DND-41 (cell line): ENCODE measurements around the gene NPR3.

ENCODE experiments used
- EZH2 ChIP-seq: IDR thresholded peaks from 3 replicates; pipeline ENCODE4 v1.6.1; 2012; ENCODE audit warnings: borderline replicate concordance, low read depth, mild to moderate bottlenecking, moderate library complexity, low read length, inconsistent platforms; ENCODE audit not compliant: severe bottlenecking
- TF ChIP-seq, protein P1 (sequence below): IDR thresholded peaks from 2 replicates; pipeline ENCODE4 v1.5.1; 2012; ENCODE audit warnings: borderline replicate concordance, low read length, moderate library complexity, mild to moderate bottlenecking; ENCODE audit not compliant: poor library complexity, severe bottlenecking; ENCODE audit errors: extremely low read depth

DNA sequence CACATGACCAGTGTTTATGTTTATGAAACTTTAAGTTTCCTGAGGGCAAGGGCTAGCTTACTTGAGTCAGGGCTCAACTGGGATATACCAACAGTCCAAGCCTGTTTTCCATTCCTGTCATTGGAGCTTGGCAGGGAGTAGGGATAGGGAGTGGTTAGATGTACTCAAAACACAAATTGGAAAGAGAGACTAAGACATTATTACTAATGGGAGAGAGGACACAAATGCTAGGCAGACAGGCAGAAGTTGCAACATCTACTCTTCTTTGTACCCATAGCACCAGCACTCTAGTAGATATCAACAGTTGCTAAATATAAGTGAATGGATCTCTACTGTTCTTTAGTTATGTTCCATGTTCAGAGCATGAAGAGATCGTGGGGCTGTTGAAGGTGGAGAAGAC is 62.8 kb downstream of the NPR3 start:
- TF ChIP-seq, protein P1, sequence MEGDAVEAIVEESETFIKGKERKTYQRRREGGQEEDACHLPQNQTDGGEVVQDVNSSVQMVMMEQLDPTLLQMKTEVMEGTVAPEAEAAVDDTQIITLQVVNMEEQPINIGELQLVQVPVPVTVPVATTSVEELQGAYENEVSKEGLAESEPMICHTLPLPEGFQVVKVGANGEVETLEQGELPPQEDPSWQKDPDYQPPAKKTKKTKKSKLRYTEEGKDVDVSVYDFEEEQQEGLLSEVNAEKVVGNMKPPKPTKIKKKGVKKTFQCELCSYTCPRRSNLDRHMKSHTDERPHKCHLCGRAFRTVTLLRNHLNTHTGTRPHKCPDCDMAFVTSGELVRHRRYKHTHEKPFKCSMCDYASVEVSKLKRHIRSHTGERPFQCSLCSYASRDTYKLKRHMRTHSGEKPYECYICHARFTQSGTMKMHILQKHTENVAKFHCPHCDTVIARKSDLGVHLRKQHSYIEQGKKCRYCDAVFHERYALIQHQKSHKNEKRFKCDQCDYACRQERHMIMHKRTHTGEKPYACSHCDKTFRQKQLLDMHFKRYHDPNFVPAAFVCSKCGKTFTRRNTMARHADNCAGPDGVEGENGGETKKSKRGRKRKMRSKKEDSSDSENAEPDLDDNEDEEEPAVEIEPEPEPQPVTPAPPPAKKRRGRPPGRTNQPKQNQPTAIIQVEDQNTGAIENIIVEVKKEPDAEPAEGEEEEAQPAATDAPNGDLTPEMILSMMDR: no peak
- no peak for TF ChIP-seq EZH2
